Measurements from ENCODE around the gene FRAT2.

FRAT2 gene

GRCh38 chr10:97333601-97334369 lies 744 bp downstream of the FRAT2 start:
- H3K4me3 ChIP-seq (ENCODE audit: low read length): peak overlapping the region; percentile 87
- peak; percentile 54 for DNase-seq (ENCODE audit: low read depth)
- no peak for TF ChIP-seq CTCF (IDR thresholded peaks at IDR 0.05; ENCODE audit: insufficient read depth, low read depth, low read length, missing control alignments)

- no peak for TF ChIP-seq CTCF (IDR thresholded peaks at IDR 0.05; ENCODE audit: insufficient read depth, low read depth, low read length, missing control alignments)
- H3K4me3 ChIP-seq (ENCODE audit: low read length): peak overlapping the region; percentile 87
- peak; percentile 41 for DNase-seq (ENCODE audit: low read depth)
Measured at GRCh38 chr10:97333351-97333600, 1.3 kb downstream of the FRAT2 start.

GRCh38 chr10:97332591-97333350 lies 1.8 kb downstream of the FRAT2 start:
- peak; percentile 35 for TF ChIP-seq CTCF (IDR thresholded peaks at IDR 0.05; ENCODE audit: insufficient read depth, low read depth, low read length, missing control alignments)
- peak overlapping the region; percentile 87 for H3K4me3 ChIP-seq (ENCODE audit: low read length)
- DNase-seq (ENCODE audit: low read depth): peak; percentile 77

GRCh38 chr10:97331153-97331703 lies 3.3 kb downstream of the FRAT2 start:
- TF ChIP-seq CTCF (IDR thresholded peaks at IDR 0.05; ENCODE audit: insufficient read depth, low read depth, low read length, missing control alignments): no peak
- no peak for DNase-seq (ENCODE audit: low read depth)
- H3K4me3 ChIP-seq (ENCODE audit: low read length): no peak overlapping the region

- no peak overlapping the region for H3K4me3 ChIP-seq (ENCODE audit: low read length)
- no peak for DNase-seq (ENCODE audit: low read depth)
Measured at GRCh38 chr10:97329766-97330165, 4.8 kb downstream of the FRAT2 start.

More at GRCh38 chr10:97329766-97330165, 4.8 kb downstream of the FRAT2 start:
- no peak for TF ChIP-seq CTCF (IDR thresholded peaks at IDR 0.05; ENCODE audit: insufficient read depth, low read depth, low read length, missing control alignments)

All from epithelial cell of esophagus (primary cell).